GM21528 (cell line): Measurements from ENCODE around the gene CCRL2.

Experiments used
- ATAC-seq: cut with Tn5 transposase; IDR thresholded peaks from one replicate; pipeline ENCODE4 v1.9.1; 2021; ENCODE audit warnings: mild to moderate bottlenecking, moderate library complexity; ENCODE audit not compliant: unreplicated experiment, low FRiP score

Gene CCRL2

DNA sequence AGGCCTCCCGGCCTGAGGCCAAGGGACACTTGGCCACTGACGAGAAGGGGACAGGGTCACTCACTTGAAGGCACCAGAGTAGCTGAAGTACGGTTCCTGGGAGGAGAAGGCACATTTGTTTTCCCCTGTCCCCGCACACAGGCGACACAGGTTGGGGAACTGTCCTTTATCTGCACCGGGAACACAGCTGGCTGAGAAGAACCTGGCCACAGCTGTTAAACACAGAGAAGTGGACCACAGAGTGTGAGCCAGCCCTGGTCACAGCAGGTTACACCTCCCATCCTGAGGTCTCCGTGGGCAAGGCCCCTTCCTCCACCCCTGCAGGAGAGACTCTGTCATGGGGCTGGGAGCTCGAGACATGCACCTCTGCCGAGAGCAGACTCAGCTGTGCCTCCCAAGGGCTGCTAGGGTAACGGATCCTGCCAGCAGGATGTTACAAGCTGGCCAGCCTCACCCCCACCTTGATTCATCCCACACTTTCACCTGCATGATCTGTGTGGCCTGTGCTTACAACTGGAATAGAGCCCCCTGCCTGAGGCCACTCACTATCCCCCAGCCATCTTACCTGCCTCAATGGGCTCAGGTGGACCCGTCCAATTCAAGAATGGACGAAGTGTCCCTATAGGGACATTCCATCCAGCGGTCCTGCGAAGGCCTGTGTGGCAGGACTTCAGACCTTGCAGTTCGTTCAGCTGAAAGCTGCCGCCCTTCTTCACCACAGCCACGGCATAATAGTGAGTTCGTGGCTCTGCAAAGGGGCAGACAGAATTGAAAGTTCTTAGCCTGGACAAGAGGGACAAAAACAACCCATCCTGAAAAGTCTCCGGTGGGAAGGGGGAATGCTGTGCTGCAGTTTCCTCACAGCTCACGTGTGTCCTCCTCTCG, 48.4 kb downstream of the CCRL2 start:
- no peak for ATAC-seq

DNA sequence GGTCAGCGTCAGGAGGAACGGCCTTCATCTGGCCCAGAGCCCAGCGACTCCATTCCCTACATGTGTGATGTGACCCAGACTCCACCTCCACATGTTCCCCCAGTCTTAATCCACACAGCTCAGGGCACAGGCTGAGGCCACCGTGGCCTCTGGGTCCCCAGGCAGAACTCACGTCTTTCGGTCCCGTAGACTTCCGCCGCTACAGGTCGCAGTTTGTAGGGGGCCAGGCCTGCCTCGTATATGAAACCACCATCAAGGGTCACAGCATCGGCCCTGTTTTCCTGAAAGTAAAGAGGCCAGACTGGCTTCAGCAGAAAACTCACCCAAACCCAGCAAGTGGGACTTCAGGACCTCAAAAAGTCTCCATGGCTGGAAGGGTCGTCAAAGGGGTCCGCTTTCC, 49.1 kb downstream of the CCRL2 start:
- no peak for ATAC-seq
